ENCODE measurements around the gene CCDC197.

DNA sequence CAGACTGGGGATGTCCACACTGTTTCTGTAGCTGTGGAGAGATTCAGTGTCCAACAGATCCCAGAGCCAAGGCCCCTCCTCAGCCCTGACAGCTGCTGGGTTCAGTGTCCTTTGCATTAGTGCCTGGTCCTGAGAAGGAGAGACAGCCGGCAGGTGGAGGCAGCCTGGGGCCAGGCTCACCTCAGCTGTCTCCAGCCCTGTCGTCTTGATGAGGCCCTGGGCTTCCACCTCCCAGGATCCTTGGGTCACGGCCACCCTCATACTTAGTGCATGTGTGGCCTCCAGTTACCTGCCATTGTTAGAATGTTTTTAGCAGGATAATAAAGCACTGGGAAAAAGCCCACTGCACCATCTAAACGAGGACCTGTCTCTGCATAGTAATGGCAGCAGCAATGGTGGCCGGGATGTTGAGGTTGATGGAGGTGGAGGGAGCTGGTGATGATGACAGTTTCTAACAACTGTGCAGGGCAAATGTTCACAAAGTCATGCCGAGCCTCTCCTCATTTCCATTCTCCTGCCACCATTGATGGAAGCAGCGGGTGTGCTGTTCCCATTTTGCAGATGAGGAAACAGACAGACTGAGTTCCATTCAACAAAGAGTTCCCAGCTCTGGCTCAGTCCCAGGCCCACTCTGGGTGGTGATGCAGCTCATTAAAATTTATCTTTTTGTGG, 38.4 kb upstream of the CCDC197 start:
- TF ChIP-seq, protein P1, sequence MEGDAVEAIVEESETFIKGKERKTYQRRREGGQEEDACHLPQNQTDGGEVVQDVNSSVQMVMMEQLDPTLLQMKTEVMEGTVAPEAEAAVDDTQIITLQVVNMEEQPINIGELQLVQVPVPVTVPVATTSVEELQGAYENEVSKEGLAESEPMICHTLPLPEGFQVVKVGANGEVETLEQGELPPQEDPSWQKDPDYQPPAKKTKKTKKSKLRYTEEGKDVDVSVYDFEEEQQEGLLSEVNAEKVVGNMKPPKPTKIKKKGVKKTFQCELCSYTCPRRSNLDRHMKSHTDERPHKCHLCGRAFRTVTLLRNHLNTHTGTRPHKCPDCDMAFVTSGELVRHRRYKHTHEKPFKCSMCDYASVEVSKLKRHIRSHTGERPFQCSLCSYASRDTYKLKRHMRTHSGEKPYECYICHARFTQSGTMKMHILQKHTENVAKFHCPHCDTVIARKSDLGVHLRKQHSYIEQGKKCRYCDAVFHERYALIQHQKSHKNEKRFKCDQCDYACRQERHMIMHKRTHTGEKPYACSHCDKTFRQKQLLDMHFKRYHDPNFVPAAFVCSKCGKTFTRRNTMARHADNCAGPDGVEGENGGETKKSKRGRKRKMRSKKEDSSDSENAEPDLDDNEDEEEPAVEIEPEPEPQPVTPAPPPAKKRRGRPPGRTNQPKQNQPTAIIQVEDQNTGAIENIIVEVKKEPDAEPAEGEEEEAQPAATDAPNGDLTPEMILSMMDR (IDR thresholded peaks at IDR 0.05) = no peak
- TF ChIP-seq POLR2A (IDR thresholded peaks at IDR 0.05) = no peak
- no peak for TF ChIP-seq EP300 (IDR thresholded peaks at IDR 0.05)

Data from sigmoid colon (tissue), 4 donors.